GM21717 (cell line): ENCODE results near the gene VSIG4.

Experiments
- ATAC-seq: cut with Tn5 transposase; IDR thresholded peaks from one replicate; pipeline ENCODE4 v1.9.1; 2021; ENCODE audit warnings: mild to moderate bottlenecking, moderate library complexity; ENCODE audit not compliant: unreplicated experiment

The VSIG4 gene

GRCh38 chrX:66024570-66024969 lies 15.3 kb downstream of the VSIG4 start:
- no peak for ATAC-seq

DNA sequence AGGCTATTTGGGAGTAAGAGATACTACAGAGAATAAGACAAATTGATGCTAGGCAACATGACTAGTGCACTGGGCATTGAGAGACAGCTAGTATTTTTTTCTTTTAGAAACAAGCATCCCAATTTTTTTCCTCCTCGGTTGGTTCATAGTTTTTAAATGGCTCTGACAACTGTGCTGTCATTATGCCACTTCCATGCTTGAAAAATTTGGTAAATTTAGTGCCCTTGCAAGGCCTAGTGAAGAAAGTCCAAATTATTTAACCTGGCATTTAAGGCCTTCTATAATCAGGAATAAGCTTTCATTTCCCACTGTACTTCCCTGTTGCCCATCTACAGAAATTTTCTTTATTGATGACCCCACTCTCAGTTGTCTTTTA lies 15.8 kb downstream of the VSIG4 start:
- ATAC-seq = no peak

DNA sequence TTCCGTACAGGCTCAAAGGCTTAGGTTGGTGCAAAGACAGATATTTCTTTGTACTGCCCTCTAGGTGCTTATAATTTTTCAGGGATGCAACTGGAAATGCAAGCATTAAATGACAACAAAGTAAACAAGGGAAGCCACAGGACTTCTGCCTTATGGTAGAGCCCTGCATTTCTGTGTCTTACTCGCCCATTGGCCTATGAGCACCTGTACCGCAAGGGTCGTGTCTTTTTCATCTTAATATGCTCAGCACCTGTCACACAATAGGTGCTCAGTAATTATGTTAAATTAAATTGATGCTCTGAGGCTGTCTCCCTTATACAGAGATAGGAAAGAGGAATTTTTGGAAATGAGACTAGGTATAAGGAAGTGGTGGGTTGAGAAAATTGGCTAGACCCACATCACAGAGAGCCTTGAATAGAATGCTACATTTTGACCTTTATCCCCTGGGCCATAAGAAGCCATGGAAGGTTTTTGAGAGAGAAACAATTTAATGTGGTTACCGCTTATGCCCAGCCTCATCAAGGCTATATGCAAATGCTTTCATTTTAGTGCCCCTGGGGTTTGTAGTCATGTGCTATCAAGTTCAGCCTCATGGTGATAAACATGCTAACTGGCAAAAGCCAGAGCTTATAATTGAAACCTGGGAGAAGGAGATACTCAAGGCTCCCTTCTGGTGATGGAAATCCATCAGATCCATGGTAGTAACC lies 16.3 kb downstream of the VSIG4 start:
- no peak for ATAC-seq

- no peak for ATAC-seq
Observed at GRCh38 chrX:66022632-66023384, 17.1 kb downstream of the VSIG4 start.

- ATAC-seq = no peak
Observed at GRCh38 chrX:66021765-66022631, 17.9 kb downstream of the VSIG4 start.

GRCh38 chrX:66021401-66021764 lies 18.5 kb downstream of the VSIG4 start:
- ATAC-seq = no peak

DNA sequence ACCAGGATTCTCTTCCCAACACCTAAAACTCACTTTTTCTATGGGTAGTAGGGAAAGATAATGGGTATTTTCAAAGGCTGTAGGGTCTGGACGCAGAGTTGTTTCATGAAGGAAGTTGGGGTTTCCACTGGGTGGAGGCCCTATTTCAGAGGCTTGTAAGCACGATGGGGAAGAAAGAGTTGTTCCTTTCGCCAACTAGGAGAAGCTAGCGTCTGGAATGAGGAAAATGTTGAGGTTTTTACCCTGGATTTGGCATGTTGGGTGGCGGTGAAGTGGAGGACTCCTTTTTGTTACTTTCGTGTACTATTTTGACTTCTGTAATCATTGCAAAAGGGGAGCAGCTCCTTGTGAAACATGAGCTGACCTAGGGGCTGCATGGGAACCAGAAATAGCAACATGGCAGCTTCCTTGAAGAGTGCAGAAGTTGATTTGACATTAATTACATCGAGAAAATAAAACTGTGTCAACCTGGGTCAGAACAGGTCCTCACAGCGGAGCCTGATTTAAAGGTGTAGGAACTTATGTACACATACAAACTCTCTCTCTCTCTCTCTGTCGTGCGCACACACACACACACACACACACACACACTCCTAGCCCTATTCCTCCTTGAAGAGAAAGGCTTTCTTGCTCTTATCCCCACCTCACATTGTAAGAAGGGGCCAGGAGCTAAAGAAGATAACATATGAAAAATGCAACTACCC lies 19.1 kb downstream of the VSIG4 start:
- no peak for ATAC-seq

- ATAC-seq = no peak
Observed at GRCh38 chrX:66019974-66020373, 19.9 kb downstream of the VSIG4 start.

- no peak for ATAC-seq
Observed at GRCh38 chrX:66019310-66019652, 20.6 kb downstream of the VSIG4 start.

DNA sequence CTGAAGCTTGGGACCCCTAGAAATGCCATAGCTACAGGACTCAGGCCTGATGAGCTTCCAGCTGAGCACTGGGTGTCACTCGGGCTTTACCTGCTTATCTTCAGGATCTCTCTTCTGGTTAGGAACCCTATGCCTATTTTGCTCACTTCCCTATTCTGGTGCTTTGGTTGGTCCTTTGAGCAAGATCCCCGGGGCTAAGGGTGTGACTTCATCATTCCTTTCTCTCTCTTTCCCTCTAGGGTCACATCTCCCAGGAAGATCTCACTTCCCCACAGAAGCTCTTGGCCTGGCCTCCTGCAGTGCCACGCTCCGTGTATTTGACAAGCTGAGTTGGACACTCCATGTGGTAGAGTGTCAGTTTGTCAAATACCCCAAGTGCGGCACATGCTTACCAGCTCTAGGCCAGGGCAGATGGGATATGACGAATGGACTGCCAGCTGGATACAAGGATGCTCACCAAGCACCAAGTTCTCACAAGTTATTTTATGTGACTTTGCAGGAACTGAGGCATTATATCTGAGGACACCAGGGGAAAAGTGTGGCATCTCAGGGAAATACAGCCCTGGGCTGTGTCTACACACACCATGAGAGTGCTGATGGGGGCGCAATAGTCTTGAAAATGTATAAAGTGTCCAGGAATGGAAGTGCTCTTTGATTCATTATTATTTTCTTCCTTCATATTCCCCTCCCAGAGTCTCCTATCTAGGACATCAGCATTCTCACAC lies 21.1 kb downstream of the VSIG4 start:
- no peak for ATAC-seq

- no peak for ATAC-seq
Observed at GRCh38 chrX:66017659-66018170, 22.2 kb downstream of the VSIG4 start.

GRCh38 chrX:66016905-66017658 lies 22.8 kb downstream of the VSIG4 start:
- ATAC-seq = no peak

DNA sequence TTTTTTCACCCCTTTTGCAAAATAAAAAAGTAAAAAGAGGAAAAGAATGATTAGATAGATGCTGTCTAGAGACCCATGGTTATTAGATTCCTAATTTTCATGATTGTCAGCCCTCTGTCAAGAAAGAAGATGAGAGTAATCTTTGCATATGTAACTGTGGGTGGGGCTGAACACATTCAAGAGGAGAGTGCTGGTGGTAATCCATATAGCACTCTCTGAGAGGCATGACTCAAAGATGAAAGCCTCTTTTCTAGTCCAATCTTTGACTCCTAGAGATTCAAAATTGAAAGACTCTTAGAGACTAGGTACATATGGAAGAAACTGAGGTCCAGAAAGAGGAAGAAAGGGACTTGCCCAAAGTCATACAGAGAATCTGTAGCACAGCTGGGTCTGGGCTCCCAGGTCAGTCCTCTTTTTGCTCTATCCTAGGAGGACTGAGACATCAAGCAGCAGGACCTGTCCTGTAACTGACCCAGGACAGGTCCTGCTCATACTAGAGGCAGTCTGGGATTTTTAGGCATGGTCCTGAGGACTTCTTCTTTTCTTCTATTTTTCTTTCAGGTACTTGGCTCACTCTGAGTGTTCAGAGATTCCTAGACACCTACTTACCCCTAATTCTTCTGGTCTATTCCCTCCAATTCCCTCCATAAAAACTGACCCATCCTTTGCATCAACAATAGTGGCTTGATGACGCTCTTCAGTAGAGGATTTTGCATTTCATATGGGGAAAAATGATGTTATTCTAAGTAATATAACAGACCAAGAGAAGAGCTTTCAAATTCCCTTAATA lies 23.8 kb downstream of the VSIG4 start:
- peak; percentile 56 for ATAC-seq

DNA sequence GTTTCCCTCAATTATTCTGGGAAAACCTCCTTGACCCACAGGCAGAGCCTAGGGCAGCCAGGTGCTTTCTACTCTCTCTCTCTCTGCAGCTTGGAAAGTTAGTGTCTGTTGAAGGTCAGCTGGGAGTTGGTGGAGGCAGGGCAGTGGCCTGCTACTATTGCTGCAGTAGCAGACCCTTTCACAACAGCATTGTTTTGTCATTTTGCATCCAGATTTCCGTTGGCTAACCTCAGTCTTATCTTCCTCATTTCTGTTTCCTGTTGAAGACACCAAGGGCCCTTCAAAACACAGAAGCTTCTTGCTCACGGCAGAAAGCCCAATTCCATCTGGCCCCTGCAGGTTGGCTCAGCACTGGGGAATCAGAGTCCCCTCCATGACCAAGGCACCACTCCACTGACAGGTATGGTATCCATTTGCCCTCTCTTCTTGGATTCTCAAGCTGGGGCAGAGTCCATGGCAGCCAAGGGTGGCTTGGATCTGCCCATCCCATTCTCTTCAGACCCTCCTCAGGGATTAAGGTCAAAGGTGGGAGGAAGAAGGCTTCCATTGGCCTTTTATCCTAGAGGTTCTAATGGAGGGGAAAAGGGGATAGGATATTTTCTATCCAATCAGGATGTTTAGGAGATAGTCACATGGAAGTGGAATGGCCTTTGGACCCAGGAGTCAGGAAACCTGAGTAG lies 24.6 kb downstream of the VSIG4 start:
- ATAC-seq = no peak

DNA sequence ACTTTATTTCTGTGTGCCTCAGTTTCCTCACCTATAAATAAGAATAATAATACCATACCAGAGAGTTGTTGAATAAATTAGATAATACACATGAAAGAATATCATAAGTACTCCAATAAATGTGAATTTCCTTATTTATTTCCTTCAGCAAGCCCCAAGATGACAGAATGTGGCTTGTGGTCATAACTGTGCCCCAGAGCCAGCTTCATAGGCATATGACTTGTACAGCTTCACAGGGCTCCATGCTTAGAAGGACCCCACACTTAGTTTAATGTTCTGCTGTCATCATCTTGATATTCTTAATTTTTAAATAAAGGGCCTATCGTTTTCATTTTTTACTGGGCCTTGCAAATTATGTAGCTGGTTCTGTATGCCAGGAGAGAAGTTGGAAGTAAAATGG lies 25.3 kb downstream of the VSIG4 start:
- no peak for ATAC-seq

- ATAC-seq = no peak
Observed at GRCh38 chrX:66014084-66014483, 25.8 kb downstream of the VSIG4 start.

DNA sequence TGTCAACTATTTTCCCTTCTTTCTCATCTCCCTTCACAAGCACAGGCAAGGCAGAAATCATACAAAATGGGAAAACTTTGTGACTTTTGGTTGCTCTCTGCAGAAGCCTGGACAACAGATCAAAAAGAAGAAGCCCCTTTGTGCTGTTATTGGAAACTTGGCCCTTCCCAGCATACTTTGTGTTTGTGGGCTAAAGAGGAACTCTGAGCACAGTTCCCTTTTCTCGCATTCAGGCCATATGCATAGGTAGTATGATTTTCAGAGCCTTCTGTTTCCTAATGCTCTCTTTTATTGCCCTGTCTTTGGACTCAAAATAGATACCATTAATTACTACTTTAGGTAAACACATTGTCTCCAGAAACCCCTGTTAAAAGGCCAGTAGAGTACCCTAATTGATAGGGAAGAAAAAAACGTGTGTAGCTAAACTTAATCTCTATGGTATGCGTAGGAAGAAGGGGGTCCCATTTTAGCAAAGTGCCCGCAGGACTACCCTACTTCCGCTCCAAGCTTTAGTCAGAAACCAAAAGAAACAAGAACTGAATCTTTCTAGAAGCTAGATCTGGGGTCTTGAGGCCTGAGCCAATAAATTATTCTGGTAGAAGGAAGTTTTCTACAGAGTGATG lies 26.6 kb downstream of the VSIG4 start:
- no peak for ATAC-seq

- ATAC-seq = peak; percentile 27
Observed at GRCh38 chrX:66012094-66012534, 27.8 kb downstream of the VSIG4 start.
